Activated naive CD4-positive, alpha-beta T cell treated with anti-CD3 and anti-CD28 coated beads, Interleukin-2, amount 10 ng/mL, durations not matched to agents 7 days and 5 days (primary cell): ENCODE data around the gene CASZ1.

Source experiments
- CTCF ChIA-PET: fragments of 350-600 bp; sonication (Branson Sonifier 250); formaldehyde crosslinking; loops from one replicate; lab custom pipeline; 2021; ENCODE audit warnings: antibody characterized with exemption; lab: Charles Lee
- DNase-seq: peaks from one replicate; pipeline ENCODE4 v3.0.0-alpha.2; 2020
- H3K27ac Mint-ChIP-seq: one replicate; pipeline ENCODE4 v1.8.0; 2021; ENCODE audit warnings: mild to moderate bottlenecking, moderate library complexity, mixed read lengths
- H3K27me3 Mint-ChIP-seq: one replicate; pipeline ENCODE4 v1.8.0; 2021; ENCODE audit warnings: mild to moderate bottlenecking, mixed read lengths
- H3K36me3 Mint-ChIP-seq: one replicate; pipeline ENCODE4 v1.8.0; 2021; ENCODE audit warnings: mixed read lengths
- H3K4me1 Mint-ChIP-seq: one replicate; pipeline ENCODE4 v1.8.0; 2021; ENCODE audit warnings: mixed read lengths
- H3K4me3 Mint-ChIP-seq: one replicate; pipeline ENCODE4 v1.8.0; 2021; ENCODE audit warnings: mild to moderate bottlenecking, moderate library complexity, mixed read lengths
- H3K9me3 Mint-ChIP-seq: one replicate; pipeline ENCODE4 v1.8.0; 2021; ENCODE audit warnings: mixed read lengths

CASZ1 gene

DNA sequence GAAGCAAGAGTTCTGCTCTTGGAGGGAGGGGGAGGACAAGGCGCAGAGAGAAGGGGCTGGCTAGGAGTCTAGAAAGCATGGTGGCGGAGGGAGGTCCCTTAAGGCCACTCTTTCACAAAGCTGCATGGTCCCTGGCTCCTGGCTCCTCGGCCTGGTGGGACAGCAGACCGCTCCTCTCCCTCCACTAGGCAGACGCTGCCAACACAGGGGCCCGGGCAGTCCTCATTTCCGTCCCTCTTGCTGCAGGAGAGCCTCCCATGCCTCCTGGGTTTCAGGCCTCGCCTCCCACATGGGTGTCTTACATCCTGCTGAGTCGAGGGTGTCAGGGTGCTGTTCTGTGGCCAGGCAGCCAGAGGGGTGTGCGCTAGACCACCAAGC is 108.0 kb downstream of the CASZ1 start:
- Mint-ChIP-seq H3K27ac (no peak overlapping the region), H3K4me3 (no peak overlapping the region)
- CTCF ChIA-PET = no interaction called here

DNA sequence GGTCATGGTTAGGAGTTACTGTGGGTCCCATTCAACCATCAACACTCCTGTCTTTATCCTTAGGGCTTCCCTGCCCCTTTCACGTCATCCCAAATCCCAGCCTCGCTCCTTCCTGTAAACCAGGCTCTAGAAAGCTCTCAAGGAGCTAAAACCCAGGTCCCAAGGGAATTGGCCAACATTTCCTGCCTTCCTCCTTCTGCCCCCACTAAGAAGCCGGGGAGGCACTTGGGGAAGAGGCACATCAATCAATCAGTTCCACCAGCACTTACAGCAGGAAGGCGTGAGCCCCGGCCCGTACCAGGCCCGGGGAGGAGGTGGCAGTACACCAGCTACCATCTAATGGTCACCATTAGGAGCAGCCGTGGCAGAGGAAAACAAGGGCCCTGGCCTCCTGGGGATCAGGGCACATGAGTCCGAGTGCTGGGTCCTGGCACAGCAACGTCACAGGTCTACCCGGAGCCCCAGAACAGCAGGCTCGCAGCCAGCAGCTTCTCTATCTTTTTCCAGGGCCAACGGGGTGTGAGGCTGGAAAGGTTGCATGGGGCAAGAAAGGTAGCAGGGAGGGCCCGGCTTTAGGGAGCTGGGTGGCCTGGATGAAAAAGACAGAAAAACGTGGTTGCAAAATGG is 108.6 kb downstream of the CASZ1 start:
- H3K27me3 Mint-ChIP-seq = no peaks in the 10 kb centered on the region
- no peaks in the 10 kb centered on the region for H3K9me3 Mint-ChIP-seq
- H3K27ac Mint-ChIP-seq = no peak overlapping the region
- DNase-seq = no peak
- CTCF ChIA-PET = no interaction called here
- peaks cover 16% of the 10 kb centered on the region for H3K4me1 Mint-ChIP-seq
- no peak overlapping the region for H3K4me3 Mint-ChIP-seq
- H3K36me3 Mint-ChIP-seq = peaks cover 2% of the 10 kb centered on the region

More for the DNA sequence above, 108.0 kb downstream of the CASZ1 start:
- Mint-ChIP-seq H3K27me3 (no peaks in the 10 kb centered on the region), H3K4me1 (peaks cover 21% of the 10 kb centered on the region), H3K36me3 (peaks cover 2% of the 10 kb centered on the region), H3K9me3 (no peaks in the 10 kb centered on the region)
- DNase-seq = no peak

DNA sequence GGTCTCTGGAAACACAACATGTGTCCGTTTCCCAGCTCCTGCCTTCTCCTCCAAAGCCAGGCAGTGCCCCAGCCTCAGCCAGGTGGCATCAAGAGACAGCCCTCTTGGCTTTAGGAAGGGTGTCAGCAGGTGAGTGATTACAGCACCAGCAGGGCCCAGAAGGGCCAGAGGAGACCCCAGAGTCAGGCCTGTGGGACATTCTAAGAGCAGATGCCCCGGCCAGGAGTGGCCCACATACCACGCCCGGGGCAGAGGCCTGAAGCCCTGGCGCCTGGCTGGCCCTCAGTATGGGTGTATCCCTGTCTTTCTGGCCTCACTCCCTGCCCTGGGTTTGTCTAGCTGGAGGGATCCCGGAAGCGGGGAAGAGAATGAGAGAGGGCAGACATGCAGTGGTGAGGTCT is 109.2 kb downstream of the CASZ1 start:
- H3K4me3 Mint-ChIP-seq = no peak overlapping the region
- no peaks in the 10 kb centered on the region for H3K36me3 Mint-ChIP-seq
- H3K4me1 Mint-ChIP-seq = peaks cover 9% of the 10 kb centered on the region
- no peaks in the 10 kb centered on the region for H3K27me3 Mint-ChIP-seq
- DNase-seq = no peak
- no peak overlapping the region for H3K27ac Mint-ChIP-seq
- CTCF ChIA-PET = no interaction called here
- H3K9me3 Mint-ChIP-seq = no peaks in the 10 kb centered on the region

DNA sequence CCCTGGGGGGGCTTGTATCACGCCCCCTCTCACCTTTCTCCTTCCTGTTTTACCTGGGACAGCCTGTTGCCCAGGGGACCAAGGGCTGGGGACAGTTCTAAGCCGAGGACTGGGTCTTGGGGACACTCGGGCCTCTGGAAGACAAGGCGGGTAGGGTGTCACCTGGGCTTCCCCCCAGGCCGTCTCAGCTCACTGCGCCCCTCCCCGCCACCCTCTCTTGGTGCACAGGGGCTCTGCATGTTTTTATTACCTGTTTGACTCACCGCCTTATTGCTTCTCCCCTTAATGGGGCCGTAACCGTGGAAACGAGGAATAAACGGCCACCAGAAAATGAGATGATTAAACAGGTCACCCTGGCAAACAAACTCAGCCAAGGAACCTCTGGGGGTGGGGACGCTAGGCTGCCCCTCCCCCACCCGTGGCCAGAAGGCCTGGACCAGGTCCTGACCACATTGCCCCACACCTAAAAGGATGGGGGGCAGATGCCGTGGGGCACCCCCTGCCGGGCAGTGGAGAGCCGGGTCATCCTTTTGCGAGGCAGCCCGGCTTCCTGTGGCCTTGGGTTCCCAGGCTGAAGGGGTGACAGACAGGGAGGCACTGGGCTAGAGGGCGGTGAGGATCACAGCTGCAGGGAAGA is 109.9 kb downstream of the CASZ1 start:
- Mint-ChIP-seq H3K27me3 (peaks cover 2% of the 10 kb centered on the region), H3K36me3 (no peaks in the 10 kb centered on the region), H3K27ac (no peak overlapping the region), H3K9me3 (no peaks in the 10 kb centered on the region), H3K4me1 (peaks cover 5% of the 10 kb centered on the region), H3K4me3 (no peak overlapping the region)
- CTCF ChIA-PET = no interaction called here
- DNase-seq = no peak

DNA sequence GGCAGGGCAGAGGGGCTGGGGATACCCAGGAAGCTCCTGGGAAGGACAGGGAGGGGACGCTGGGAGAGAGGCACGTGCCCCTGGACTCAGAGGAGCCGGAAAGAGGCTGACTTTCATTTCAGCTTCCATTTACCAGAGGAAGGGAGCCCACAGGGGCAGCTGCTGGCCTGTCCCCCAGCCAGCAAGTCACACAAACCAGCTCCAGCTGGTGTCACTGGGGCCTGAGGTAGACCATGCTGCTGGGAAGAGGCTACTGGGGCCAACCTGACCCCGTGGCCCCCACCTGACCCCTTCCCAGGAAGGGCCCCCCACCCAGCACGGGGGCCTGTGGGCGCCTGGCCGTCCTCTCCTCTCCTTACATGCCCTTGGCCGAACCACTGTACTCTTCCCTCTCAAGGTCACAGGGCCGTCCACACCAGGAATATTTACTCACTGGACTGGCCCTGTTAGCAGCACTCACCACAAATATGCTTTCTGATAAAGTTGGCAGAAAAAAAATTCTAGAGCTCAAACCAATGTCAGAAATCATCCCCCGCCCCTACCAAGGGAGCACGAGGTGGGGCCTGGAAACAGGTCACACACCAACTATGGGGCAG is 110.5 kb downstream of the CASZ1 start:
- no peak overlapping the region for H3K4me3 Mint-ChIP-seq
- H3K36me3 Mint-ChIP-seq = no peaks in the 10 kb centered on the region
- no peaks in the 10 kb centered on the region for H3K4me1 Mint-ChIP-seq
- no peak for DNase-seq
- H3K27ac Mint-ChIP-seq = no peak overlapping the region
- CTCF ChIA-PET = no interaction called here
- H3K9me3 Mint-ChIP-seq = no peaks in the 10 kb centered on the region
- peaks cover 7% of the 10 kb centered on the region for H3K27me3 Mint-ChIP-seq

DNA sequence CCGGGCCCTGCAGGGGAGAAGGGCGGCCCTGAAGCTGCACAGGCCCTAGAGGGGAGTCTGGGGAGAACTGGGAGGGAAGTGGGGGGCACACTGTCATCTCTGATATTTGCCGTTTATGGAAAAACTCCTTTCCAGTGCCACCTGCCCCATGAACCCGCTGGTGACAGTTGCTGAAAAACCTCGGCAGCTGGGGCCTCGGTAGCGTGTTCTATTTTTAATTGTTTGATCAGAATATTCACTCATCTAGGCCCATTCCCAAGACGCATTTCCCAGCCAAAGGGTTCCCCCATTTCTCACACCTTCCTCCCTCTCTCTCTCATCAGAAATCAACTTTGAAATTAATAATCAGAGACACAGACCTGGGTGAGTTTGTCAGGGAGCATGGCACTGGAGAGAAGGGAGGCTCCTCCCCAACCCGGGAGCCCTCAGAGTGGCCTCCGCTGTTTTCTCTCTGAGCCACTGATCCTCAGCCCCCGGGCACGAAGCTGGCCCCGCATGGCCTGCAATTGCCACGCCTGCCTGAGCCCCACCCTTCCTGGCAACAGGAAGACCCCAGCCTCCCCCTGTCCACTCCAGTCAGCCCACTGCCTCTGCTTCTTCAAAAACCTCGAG is 111.1 kb downstream of the CASZ1 start:
- H3K36me3 Mint-ChIP-seq = no peaks in the 10 kb centered on the region
- peaks cover 7% of the 10 kb centered on the region for H3K27me3 Mint-ChIP-seq
- CTCF ChIA-PET = no interaction called here
- DNase-seq = no peak
- H3K9me3 Mint-ChIP-seq = no peaks in the 10 kb centered on the region
- no peak overlapping the region for H3K27ac Mint-ChIP-seq
- no peaks in the 10 kb centered on the region for H3K4me1 Mint-ChIP-seq
- no peak overlapping the region for H3K4me3 Mint-ChIP-seq

DNA sequence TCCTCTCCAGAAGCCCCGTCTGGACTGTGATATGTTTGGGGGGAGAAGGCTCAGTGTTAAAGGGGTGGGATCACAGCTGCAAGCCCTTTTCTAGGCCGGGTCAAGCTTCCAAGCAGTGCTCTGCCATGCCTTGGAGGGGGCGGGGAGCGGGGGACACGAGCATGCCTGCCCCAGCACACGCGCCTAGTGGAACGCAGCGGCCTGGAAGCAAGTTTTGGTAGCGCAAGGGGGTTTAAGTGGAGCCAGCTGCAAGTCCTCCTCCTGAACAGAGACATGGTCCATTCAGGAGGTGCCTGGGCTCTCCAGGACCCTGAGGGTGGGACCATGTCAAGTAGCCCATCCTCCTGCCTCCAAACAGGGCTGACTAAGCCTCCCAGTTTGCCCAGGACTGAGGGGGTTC is 112.2 kb downstream of the CASZ1 start:
- CTCF ChIA-PET = no interaction called here
- peaks cover 7% of the 10 kb centered on the region for H3K27me3 Mint-ChIP-seq
- DNase-seq = no peak
- no peak overlapping the region for H3K4me3 Mint-ChIP-seq
- no peaks in the 10 kb centered on the region for H3K4me1 Mint-ChIP-seq
- H3K36me3 Mint-ChIP-seq = no peaks in the 10 kb centered on the region
- no peaks in the 10 kb centered on the region for H3K9me3 Mint-ChIP-seq
- no peak overlapping the region for H3K27ac Mint-ChIP-seq

DNA sequence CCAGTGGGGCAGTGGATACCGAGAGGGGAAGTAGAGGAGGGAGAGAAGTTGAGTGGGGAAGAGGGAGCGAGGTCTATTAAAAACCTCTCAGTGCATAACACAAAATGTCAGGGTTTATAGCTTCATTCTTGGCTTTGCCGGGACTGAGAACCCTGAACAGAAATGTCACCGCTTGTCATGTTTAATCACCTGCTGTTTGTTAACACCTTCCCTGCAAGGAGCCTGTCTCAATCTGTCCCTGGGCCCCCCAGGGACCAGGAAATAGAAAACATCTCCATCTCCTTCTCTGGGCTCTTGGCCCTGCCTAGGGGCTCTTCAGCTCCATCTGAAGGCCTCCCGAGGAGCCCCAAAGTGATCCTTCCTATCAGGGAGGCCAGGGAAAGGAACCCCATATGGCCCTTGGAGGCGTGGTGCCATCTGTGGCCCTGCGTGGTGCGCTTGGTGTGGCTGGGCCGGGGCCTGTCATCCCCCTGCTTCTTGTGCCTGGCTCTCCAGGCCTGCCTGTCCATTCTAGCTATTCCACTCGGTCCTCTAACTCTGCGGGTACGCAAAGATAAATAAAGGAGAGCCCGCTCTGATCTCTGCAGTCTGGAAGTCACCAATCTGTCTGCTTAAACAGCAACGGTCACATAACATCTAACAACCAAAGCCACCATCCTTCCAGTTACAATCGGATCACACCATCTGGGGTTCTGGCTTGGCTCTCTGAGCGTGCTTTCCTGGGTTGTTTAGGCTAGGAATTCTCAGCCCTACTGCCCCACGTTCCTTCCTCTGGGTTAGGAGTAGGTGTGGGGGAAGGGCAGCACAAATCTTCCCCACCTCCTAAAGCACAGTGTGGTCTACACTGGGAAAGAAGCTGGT is 113.8 kb downstream of the CASZ1 start:
- H3K27ac Mint-ChIP-seq = no peak overlapping the region
- peaks cover 7% of the 10 kb centered on the region for H3K27me3 Mint-ChIP-seq
- no peaks in the 10 kb centered on the region for H3K9me3 Mint-ChIP-seq
- no peaks in the 10 kb centered on the region for H3K36me3 Mint-ChIP-seq
- no peak overlapping the region for H3K4me3 Mint-ChIP-seq
- CTCF ChIA-PET = interaction anchor here (1.2 kb wide), 1 partner anchor 10 kb away, joined by 5 read pairs; no protein-coding TSS in a partner anchor
- no peaks in the 10 kb centered on the region for H3K4me1 Mint-ChIP-seq
- DNase-seq = no peak

DNA sequence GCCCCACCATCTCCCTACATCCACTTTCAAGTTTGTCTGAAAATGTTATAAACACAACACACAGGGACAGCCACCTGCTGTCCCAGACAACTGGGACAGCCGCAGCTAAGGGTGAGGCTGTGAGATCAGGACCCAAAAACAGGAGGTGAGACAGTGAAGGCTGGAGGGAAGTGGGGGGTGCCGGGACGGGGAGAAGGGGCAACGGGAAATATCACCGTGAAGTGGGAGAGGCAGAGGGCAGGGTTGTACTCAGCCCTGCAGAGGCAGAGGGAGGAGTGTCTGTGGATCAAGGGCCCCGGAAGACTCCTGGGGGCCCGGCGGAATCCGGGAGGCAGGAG is 114.4 kb downstream of the CASZ1 start:
- Mint-ChIP-seq H3K9me3 (no peaks in the 10 kb centered on the region), H3K4me3 (no peak overlapping the region), H3K27ac (no peak overlapping the region), H3K27me3 (peaks cover 7% of the 10 kb centered on the region), H3K4me1 (no peaks in the 10 kb centered on the region), H3K36me3 (no peaks in the 10 kb centered on the region)
- no peak for DNase-seq
- CTCF ChIA-PET = interaction anchor here (1.2 kb wide), 1 partner anchor 10 kb away, joined by 5 read pairs; no protein-coding TSS in a partner anchor

DNA sequence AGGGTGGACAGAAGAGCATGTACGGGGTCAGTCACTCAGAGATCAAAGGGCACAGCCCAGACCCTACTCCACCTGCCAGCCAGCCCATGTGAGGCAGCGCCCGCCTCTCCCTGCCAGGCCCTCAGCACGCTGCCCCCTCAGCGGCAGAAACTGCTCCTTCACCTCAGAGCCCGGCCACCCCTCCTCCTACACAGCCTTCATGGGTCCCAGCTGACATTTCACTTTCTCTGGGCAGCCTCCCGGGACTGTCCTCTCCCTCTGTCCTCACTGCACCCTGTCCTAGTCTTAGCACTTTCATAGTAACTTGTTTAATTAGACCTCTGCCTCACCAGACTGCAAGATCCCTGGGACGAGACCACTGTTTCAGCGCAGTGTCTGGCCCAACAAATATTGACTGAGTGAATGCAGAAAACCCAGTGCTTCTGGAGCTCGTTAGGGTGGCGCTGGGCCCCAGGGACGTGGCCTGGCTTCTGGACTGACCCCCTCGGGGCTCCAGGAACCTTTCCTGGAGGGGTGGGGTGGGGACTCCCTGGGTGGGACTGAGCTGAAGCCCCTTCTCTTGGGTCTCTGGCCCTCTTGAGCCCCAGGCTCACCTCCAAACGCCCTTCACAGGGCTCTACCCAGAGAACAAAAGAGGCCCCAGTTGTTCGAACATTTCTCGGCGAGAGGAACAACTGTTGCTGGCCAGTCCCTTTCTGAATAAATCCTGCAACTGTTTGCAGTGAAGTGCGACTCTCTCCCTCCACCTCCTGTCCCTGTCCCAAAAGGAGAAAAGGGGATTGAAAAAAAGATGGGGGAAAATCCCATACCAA is 114.9 kb downstream of the CASZ1 start:
- no peak overlapping the region for H3K27ac Mint-ChIP-seq
- CTCF ChIA-PET = interaction anchor here (1.2 kb wide), 1 partner anchor 11 kb away, joined by 5 read pairs; no protein-coding TSS in a partner anchor

DNA sequence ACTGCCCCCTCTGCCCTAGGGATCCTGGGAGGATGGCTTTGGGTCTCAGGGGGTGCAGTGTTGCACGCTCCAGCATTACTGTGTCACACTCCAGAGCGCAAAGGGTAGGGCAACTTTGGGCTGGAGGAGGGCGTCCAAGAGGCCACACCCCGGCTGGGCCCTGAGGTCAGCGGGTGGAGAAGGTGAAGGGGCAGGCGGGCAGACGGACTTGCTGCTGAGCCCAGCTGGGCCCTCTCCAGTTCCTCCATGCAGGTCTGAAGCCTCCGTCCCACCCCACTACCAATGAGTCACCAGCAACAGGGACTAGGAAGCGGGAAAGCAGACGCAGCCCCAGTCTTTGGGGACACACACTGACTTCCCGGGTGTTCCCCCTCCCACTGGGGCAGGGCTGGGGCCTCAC is 116.0 kb downstream of the CASZ1 start:
- H3K36me3 Mint-ChIP-seq = no peaks in the 10 kb centered on the region
- no peak for DNase-seq
- CTCF ChIA-PET = no interaction called here
- no peak overlapping the region for H3K4me3 Mint-ChIP-seq
- peaks cover 7% of the 10 kb centered on the region for H3K27me3 Mint-ChIP-seq
- H3K27ac Mint-ChIP-seq = no peak overlapping the region
- H3K9me3 Mint-ChIP-seq = no peaks in the 10 kb centered on the region
- H3K4me1 Mint-ChIP-seq = no peaks in the 10 kb centered on the region

More for the DNA sequence above, 114.9 kb downstream of the CASZ1 start:
- H3K27me3 Mint-ChIP-seq = peaks cover 7% of the 10 kb centered on the region
- H3K36me3 Mint-ChIP-seq = no peaks in the 10 kb centered on the region
- DNase-seq = no peak
- no peaks in the 10 kb centered on the region for H3K4me1 Mint-ChIP-seq
- H3K9me3 Mint-ChIP-seq = no peaks in the 10 kb centered on the region
- H3K4me3 Mint-ChIP-seq = no peak overlapping the region

DNA sequence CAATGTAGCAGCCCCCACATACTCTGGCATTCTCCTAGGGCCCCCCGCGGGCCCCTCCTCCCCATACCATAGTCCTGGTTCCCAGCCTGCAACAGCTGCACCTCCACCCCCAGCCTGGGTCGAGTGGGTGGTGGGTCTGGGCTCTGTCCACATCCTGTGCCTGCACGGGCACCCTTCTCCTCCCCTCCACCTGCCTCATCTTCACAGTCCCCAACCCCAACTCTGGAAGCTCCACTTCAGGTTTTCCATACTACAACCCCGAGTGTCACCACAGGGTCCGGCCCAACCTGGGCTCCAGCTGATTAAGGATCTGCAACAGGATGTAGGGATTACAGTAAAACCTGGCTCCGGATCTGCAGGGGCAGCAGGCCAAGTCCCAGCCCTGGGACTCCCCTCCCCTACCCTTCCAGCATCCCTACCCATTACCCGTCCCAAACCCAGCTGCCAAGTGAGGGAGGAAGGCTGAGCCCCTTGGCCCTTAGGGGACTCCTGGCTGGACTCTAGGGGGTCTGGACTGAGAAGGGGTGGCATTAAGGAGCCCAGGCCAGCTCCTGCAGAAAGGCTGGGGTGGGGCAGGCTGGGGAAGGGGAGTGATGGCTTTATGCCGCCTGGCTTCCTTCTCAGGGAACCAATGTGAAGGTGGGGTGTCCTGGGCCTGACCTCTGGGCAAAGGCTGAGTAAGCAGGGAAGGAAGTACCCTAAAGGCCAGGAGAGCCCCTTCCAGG is 116.8 kb downstream of the CASZ1 start:
- no peak for DNase-seq
- Mint-ChIP-seq H3K4me3 (no peak overlapping the region), H3K27ac (no peak overlapping the region)

DNA sequence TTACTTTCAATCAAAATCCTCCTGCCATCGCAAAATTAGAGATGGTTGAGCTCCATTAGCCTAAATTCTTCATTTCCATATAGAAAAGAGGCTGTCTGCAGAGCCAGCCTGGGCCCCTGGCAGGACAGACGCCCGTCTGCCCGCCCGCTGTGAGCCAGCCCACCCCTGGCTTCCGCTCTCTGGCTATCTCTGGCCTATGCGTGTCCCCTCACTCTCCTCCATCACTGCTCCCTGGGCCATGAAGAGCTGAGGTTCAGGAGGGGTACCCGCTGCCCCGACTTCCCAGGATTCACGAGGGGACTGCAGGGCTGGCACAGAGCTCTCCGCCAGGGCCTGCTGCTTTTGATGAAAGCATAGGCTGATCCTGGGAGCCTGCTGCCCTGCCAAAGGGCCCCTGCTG is 117.6 kb downstream of the CASZ1 start:
- Mint-ChIP-seq H3K9me3 (no peaks in the 10 kb centered on the region), H3K4me1 (no peaks in the 10 kb centered on the region), H3K36me3 (no peaks in the 10 kb centered on the region), H3K27me3 (peaks cover 7% of the 10 kb centered on the region), H3K4me3 (no peak overlapping the region), H3K27ac (no peak overlapping the region)
- no peak for DNase-seq
- CTCF ChIA-PET = no interaction called here

More for the DNA sequence above, 116.8 kb downstream of the CASZ1 start:
- H3K4me1 Mint-ChIP-seq = no peaks in the 10 kb centered on the region
- H3K9me3 Mint-ChIP-seq = no peaks in the 10 kb centered on the region
- H3K36me3 Mint-ChIP-seq = no peaks in the 10 kb centered on the region
- H3K27me3 Mint-ChIP-seq = peaks cover 7% of the 10 kb centered on the region
- CTCF ChIA-PET = no interaction called here
